Measurements from ENCODE around the gene ENPP5.

DNA sequence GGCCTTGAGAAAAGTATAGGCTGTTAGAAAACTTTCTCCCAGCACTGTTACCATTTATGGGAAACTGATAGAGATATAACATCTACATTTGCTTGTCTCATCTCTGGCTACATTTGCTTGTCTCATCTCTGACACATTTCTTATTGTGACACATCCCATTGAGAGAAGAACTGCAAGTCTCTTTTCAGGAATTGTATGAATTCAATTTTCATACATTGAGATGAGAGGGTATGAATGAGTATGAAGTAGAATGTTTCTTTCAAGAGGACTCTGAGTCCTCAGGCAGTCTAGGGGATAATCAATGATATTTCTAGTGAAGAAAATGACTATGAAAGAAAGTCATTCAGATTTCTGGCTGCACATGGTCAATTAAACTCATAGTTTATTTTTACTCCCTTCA lies 37.5 kb upstream of the ENPP5 start:
- TF ChIP-seq, protein P1, sequence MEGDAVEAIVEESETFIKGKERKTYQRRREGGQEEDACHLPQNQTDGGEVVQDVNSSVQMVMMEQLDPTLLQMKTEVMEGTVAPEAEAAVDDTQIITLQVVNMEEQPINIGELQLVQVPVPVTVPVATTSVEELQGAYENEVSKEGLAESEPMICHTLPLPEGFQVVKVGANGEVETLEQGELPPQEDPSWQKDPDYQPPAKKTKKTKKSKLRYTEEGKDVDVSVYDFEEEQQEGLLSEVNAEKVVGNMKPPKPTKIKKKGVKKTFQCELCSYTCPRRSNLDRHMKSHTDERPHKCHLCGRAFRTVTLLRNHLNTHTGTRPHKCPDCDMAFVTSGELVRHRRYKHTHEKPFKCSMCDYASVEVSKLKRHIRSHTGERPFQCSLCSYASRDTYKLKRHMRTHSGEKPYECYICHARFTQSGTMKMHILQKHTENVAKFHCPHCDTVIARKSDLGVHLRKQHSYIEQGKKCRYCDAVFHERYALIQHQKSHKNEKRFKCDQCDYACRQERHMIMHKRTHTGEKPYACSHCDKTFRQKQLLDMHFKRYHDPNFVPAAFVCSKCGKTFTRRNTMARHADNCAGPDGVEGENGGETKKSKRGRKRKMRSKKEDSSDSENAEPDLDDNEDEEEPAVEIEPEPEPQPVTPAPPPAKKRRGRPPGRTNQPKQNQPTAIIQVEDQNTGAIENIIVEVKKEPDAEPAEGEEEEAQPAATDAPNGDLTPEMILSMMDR (IDR thresholded peaks at IDR 0.05): no peak
- no peak for TF ChIP-seq POLR2A (IDR thresholded peaks at IDR 0.05)

Measured in uterus (tissue), 2 donors.